GM15510 (cell line): ENCODE measurements around the gene DBET.
"Not testable (repeated sequence)": the region's sequence is repeated elsewhere in the genome, so short reads cannot be mapped to it uniquely, and the experiment has no call there.

ENCODE experiments used
- POLR2A ChIP-seq: IDR thresholded peaks from 3 replicates; pipeline ENCODE4 v1.6.1; 2011; ENCODE audit warnings: borderline replicate concordance; ENCODE audit not compliant: insufficient read length; ENCODE audit errors: extremely low read depth

DBET gene

DNA sequence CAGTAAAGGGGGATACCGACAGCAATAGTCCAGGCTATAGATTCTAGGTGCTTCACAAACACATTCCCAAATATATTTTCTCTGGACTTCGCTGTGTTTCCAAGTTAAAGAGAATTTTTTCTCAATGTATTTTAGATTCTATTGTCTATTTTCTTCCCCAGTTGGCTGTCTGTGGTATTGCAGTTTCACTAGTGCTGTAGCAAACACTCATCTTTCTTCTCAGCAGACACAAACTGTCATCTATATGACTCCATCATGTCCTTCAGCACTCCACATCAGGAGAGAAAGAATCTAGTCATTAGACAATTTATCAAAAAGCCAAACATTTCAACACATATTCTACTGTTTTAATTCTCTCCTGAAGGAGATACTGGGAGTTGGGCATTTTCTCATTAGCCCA lies at the start of gene DBET:
TSS of gene DBET (plus strand) at position 161 of the 400 bp plus-strand sequence.
- TF ChIP-seq POLR2A: not testable (repeated sequence)

GRCh38 chr4:190014771-190015537 lies 49.3 kb upstream of the DBET start:
- no peak for TF ChIP-seq POLR2A

- TF ChIP-seq POLR2A: no peak
Observed at GRCh38 chr4:190015538-190016368, 48.5 kb upstream of the DBET start.

DNA sequence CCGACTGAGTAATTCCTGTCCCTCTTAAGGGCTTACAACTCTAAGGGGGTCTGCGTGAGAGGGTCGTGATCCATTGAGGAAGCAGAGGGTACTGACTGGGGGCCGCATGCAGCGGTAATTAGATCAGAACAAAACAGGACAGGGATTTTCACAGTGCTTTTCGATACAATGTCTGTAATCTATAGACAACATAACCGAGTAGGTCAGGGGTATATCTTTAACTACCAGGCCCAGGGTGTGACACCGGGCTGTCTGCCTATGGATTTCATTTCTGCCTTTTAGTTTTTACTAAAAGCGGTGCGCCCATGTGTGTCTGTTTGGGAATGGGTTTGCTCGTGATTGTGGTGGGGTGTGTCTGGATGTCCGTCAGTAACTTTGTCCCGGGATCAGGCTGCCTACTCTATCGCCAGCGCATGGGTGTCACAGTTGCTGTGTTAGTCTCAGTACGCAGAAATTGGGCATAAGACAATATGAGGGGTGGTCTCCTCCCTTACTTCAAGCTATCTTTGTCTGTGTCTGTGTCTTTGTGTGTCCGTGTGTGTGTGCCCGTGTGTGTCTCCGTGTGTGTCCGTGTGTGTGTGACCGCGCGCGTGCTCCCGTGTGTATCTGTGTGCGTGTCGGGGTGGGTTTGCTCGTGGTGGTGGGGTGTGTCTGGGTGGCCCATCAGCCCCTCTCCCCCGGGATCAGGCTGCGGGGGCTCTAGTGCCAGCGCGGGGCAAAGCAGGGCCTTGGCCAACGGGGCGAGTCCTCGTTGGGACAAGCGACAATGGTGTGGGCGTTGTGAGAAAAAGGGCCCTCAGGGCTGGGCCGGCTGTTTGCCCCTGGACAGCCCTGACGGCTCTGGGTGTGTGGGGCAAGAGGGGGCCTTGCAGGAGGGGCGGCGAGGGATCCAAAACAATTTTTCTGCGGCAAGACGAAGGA lies 47.7 kb upstream of the DBET start:
- no peak for TF ChIP-seq POLR2A

DNA sequence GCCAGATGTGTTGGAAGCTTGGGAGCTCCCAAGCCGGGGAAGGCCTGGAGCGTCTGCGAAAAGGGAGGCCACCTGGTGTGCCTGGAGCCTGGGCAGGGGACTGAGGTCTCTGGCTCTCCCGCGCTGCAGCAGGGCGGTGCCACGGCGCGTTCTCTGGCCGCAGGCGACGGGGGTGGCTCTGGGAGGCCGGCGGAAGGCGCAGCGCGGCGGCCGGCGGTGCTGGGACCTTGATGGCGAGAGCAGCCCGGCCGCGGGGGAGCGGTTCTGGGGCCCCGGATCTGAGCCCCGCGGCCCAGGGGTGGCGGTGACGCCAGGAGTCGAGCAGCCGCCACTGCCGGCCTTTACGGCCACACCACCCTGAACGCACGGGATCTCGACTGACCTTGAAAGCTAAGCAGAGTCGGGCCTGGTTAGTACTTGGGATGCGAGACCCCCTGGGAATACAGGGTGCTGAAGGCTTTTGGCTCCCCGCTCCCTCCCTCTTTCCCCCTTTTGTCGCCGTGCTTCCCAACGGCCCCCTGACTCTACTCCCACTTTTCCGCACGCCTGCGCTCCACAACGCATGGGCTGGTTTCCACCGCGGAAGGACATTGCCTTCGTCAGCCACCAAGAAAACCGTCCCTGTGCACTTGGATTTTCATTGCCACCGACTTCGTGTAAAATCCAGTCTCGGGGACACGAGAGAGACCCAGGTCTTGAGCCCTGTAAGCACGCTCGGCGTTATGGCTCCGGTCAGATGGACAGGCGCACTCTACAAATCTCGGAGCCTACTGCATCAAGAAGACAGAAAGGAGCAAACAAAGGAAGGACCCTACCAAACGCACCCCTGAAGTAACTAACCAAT lies 46.7 kb upstream of the DBET start:
- TF ChIP-seq POLR2A: no peak

DNA sequence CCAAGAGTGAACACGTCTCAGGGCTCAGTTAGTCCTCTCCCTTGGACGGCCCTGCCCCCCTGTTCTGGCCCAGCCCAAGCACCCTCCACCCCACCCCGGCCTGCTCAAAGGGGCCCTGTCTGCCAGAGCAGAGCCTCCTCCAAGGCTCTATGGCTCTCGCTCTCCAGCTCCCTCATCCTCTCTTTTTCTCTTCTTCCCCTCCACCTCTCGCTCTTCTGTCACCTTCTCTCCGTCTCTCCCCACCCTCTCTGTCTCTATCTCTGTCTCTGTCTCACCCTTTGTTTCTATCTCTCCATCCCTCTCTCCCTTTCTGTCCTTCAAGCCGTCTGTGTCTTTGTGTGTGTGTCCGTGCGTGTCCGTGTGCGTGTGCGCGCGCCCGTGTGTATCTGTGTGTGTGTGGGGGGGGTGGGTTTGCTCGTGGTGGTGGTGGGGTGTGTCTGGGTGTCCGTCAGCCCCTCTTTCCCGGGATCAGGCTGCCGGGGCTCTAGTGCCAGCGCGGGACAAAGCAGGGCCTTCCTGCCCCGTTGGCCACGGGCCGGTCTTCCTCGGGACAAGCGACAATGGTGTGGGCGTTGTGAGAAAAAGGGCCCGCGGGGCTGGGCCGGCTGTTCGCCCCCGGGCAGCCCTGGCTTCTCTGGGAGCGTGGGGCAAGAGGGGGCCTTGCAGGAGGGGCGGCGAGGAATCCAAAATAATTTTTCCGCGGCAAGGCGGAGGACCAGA lies 45.9 kb upstream of the DBET start:
- no peak for TF ChIP-seq POLR2A

DNA sequence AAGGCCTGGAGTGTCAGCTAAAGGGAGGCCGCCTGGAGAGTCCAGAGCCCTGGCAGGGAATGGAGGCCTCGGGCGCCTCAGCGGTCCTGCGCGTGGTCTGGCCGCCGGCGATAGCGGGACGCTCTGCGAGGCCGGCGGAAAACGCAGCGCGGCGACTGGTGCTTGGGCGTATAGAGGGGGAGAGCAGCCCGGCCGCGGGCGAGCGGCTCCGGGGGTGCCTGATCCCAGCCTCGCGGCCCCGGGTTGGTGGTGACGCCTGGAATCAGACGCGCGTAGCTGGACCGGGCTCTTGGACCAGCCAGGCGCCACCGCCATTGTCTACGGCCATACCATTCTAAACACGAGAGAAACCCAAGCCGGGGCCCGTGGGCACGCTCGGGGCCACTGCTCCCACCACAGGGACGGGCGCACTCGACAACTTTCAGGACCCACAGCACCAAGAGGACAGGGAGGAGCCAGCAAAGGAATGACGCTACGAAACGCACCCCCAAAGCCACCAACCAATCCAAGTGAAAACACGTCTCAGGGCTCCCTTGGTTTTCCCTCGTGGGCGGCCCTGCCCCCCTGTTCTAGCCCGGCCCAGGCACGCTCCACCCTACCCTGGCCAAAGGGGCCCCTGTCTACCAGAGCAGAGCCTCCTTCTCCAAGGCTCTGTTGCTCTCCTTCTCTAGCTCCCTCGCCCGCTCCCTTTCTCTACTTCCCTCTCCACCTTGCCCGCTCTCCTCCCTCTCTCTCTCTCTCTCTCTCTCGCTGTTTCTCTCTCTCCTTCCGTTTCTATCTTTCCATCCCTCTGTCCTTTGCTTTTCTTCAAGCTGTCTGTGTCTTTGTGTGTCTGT lies 45.1 kb upstream of the DBET start:
- TF ChIP-seq POLR2A: no peak

DNA sequence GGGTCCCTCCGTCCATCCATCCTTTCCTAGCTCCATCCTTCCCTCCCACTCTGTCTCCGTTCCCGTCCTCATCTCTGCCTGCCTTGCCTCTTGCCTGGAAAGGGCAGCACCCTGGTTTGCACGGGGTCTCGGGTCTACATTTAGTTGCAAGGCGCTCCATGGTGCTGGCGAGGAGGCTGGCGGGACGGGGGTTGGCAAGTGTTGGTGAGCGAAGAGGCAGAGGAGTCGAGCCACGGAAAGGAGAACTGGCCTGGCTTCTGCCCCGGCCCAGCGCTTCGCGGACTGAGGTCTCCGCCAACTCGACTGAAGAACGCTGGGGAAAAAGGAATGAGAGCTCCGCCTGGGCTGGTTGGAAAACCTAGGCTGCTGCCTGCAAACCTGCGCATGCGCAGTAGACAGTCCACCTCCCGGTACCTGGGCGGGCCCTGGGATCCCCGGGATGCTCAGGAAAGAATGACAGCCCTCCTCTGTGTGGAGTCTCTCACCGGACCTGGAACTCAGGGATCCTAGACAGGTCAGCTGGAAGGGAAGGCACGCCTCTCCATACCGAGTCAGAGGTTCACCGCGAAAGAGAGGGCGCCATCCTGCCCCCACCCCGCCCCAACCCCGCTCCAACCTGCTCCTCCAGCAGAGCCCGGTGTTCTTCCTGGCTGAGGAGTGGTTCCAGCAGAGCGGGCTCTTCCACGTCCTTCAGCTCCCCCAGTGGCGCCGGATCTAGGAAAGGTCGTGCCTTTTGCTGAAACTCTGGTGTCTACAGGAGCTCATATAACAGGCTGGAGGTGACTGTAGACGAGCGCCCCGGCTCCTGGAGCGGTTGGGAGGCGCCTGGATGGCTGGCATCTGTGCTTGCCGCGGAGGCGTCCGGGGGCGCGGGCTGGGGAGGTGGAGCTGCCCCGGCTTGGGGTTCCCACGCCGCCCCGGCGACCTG lies 43.2 kb upstream of the DBET start:
- no peak for TF ChIP-seq POLR2A

- not testable (repeated sequence) for TF ChIP-seq POLR2A
Observed at GRCh38 chr4:190027156-190027555, 37.1 kb upstream of the DBET start, which contains the start of gene FRG2. Gene FRG2 (minus strand): TSS chr4:190027256. CDS start chr4:190027204, 52 bp downstream.
